Stromal cell of bone marrow (primary cell): Measurements from ENCODE around the gene MON1A.
"Not testable (repeated sequence)": the region's sequence is repeated elsewhere in the genome, so short reads cannot be mapped to it uniquely, and the experiment has no call there.

Source experiments
- DNase-seq: peaks from one replicate; pipeline ENCODE4 v3.0.0-alpha.2; 2012; ENCODE audit warnings: low read depth

The MON1A gene

GRCh38 chr3:49929291-49930167, at the start of gene MON1A:
TSS of gene MON1A (minus strand) at chr3:49929811. CDS start at chr3:49913346, 16,465 bp downstream.
- DNase-seq = peak; percentile 82

- no peak for DNase-seq
Measured at GRCh38 chr3:49976942-49977341, 47.3 kb upstream of the MON1A start.

GRCh38 chr3:49972656-49973055, 43.0 kb upstream of the MON1A start:
- DNase-seq = no peak

- DNase-seq = no peak
Measured at GRCh38 chr3:49968346-49968745, 38.7 kb upstream of the MON1A start.

- no peak for DNase-seq
Measured at GRCh38 chr3:49967291-49967690, 37.7 kb upstream of the MON1A start.

- no peak for DNase-seq
Measured at GRCh38 chr3:49966233-49966942, 36.8 kb upstream of the MON1A start.

- no peak for DNase-seq
Measured at GRCh38 chr3:49955636-49956035, 26.0 kb upstream of the MON1A start.

GRCh38 chr3:49952924-49953323, 23.3 kb upstream of the MON1A start:
- DNase-seq = no peak

- DNase-seq = no peak
Measured at GRCh38 chr3:49942651-49943050, 13.0 kb upstream of the MON1A start.

GRCh38 chr3:49940667-49941249, 11.1 kb upstream of the MON1A start:
- DNase-seq = no peak

GRCh38 chr3:49939858-49940666, 10.5 kb upstream of the MON1A start, which contains the start of gene RBM6:
TSS of gene RBM6 (plus strand) at chr3:49940150. CDS start at chr3:49962642, 22,492 bp downstream.
- peak; percentile 96 for DNase-seq

GRCh38 chr3:49937090-49937489, 7.5 kb upstream of the MON1A start:
- no peak for DNase-seq

- not testable (repeated sequence) for DNase-seq
Measured at GRCh38 chr3:49932281-49932680, 2.7 kb upstream of the MON1A start.

GRCh38 chr3:49930922-49931321, 1.3 kb upstream of the MON1A start:
- no peak for DNase-seq

GRCh38 chr3:49930168-49930690, 618 bp upstream of the MON1A start:
- DNase-seq = no peak

- DNase-seq = no peak
Measured at GRCh38 chr3:49928481-49929017, 1.1 kb downstream of the MON1A start.

GRCh38 chr3:49927798-49928197, 1.8 kb downstream of the MON1A start:
- no peak for DNase-seq

- no peak for DNase-seq
Measured at GRCh38 chr3:49926117-49926728, 3.4 kb downstream of the MON1A start.

- no peak for DNase-seq
Measured at GRCh38 chr3:49925485-49925884, 4.1 kb downstream of the MON1A start.

GRCh38 chr3:49924683-49925082, 4.9 kb downstream of the MON1A start:
- DNase-seq = peak; percentile 66
